ENCODE data around the gene PLXNB3.
"Not testable (repeated sequence)": the region's sequence is repeated elsewhere in the genome, so short reads cannot be mapped to it uniquely, and the experiment has no call there.

PLXNB3 gene

GRCh38 chrX:153794018-153794896 is 30.2 kb downstream of the PLXNB3 start, which contains the start of the genes IDH3G and SSR4:
Gene IDH3G, minus strand, starts transcription at chrX:153794375. Its CDS starts 49 bp downstream, at chrX:153794326.
Gene SSR4, plus strand, starts transcription at chrX:153794668. Its CDS starts 20 bp downstream, at chrX:153794688.
- DNase-seq, result peak; percentile 90

- DNase-seq, result peak; percentile 24
These were observed 31.1 kb downstream of the PLXNB3 start for GRCh38 chrX:153794897-153795816.

DNA sequence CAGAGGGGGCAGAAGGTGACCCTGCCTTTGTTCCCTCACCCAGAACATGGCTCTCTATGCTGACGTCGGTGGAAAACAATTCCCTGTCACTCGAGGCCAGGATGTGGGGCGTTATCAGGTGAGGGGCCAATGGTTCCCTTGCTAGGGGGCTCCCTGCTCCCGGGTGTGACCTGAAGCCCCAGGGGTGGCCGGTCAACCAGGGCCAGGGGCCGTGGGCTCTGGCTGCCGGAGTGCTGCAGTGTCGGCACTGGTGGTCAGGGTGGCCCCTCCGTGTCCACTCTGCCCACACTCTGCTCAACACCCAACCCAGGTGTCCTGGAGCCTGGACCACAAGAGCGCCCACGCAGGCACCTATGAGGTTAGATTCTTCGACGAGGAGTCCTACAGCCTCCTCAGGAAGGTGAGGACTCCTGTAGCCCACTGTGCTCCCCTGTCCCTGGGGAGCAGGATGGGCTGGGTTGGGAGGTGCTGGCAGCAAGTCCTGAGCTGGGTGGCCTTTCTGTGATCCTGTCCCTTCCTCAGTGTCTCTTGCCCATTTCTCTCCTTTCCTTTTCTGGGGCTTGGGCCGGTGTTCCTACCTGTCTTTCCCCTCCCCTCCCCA is 33.5 kb downstream of the PLXNB3 start:
- no peak for DNase-seq

GRCh38 chrX:153799326-153799725 is 35.3 kb downstream of the PLXNB3 start:
- DNase-seq, result no peak

- DNase-seq, result no peak
These were observed 36.2 kb downstream of the PLXNB3 start for GRCh38 chrX:153800177-153800722.

- no peak for DNase-seq
These were observed 36.7 kb downstream of the PLXNB3 start for GRCh38 chrX:153800746-153801145.

- no peak for DNase-seq
These were observed 37.6 kb downstream of the PLXNB3 start for GRCh38 chrX:153801669-153802068.

GRCh38 chrX:153802513-153803045 is 38.5 kb downstream of the PLXNB3 start:
- DNase-seq, result no peak

DNA sequence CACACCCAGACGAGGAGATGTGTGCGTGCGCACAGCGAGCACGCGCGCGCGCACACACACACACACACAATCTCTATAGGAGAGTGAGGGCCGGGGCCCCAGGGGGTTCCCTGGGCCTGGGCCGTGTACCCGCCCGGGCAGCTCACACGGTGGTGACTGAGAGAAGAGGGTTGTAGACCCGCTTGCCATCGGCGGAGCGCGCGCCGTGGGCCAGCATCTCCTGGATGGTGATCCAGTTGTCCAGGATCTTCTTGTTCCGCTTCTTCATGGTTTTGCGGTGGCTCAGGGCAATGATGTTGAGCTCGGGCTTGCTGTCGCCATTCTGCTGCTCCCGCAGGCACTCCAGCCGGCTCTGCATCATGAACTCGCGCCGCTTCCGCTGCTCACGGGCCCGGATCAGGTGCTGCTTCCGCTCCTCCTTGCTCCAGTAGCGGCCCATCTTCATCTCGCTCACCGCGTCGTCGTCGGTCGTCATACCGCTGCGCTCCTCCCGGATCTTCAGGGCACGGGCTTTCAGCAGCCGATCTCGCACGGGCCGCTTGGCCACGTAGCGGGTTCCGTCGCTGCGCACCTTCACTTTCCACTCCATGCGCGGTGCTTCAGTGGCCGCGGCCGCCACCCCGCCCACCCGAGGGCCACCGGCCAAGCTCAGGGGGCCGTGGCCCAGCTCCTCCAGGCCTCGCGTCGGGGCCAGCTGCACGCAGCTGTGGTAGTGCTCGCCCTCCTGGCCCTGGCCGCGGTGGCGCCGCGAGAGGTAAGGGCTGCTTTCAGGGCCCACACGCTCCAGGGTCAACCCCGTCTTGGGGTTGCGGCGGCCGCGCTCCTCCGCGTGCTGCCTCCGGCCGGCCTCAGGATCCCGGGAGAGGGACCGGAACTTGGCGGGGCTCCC is 39.4 kb downstream of the PLXNB3 start:
- DNase-seq, result no peak

- no peak for DNase-seq
These were observed 40.1 kb downstream of the PLXNB3 start for GRCh38 chrX:153804100-153804595.

GRCh38 chrX:153804621-153805020 is 40.6 kb downstream of the PLXNB3 start:
- DNase-seq, result no peak

- no peak for DNase-seq
These were observed 41.4 kb downstream of the PLXNB3 start for GRCh38 chrX:153805436-153805835.

DNA sequence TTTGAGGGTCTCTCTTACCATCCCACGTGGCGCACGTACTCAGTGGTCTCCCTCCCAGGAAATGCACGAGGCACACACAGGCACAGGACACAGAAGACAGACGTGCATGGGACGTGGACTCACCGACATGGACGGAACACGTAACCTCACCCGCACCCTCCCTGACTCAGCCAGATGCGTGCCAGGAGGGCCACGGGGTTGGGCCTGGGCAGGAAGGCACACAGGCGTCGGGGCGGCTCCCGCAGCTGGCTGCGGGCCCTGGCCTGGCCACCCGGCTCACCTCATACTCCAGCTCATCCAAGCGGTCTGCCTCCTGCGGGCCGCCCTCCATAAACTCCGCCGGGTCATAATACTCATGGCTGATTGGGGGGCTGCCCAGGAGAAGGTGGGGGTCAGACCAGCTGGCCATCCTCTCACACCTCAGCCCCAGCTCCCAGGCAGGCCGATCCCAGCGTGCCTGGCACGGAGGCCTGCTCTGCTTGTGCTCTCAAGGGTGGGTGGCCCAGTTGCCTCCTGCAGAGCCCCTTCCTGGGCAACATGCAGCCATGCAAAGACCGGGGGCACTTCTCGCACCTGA is 43.0 kb downstream of the PLXNB3 start:
- DNase-seq, result no peak

DNA sequence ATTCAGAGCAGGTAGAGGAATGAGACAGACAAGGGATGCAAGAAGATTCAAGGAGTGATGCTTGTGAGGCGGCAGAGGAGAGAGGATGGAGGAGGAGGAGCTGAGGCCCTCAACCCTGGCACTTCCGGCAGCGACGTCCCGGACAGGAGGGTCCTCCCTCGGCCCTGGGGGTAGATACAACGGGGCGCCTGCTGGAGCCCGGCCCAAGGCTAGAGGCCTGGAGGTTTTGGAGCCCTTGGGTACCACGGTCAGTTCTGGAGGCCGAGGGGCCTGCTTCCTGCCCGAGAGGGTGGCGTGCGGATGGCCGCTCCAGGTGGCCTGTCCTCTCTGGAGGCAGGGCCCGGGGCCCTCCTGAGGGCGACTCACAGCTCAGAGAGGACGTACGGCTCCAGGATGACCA is 43.9 kb downstream of the PLXNB3 start:
- no peak for DNase-seq

- no peak for DNase-seq
These were observed 48.2 kb downstream of the PLXNB3 start for GRCh38 chrX:153812220-153812619.

GRCh38 chrX:153813161-153813560 is 49.1 kb downstream of the PLXNB3 start:
- no peak for DNase-seq

DNA sequence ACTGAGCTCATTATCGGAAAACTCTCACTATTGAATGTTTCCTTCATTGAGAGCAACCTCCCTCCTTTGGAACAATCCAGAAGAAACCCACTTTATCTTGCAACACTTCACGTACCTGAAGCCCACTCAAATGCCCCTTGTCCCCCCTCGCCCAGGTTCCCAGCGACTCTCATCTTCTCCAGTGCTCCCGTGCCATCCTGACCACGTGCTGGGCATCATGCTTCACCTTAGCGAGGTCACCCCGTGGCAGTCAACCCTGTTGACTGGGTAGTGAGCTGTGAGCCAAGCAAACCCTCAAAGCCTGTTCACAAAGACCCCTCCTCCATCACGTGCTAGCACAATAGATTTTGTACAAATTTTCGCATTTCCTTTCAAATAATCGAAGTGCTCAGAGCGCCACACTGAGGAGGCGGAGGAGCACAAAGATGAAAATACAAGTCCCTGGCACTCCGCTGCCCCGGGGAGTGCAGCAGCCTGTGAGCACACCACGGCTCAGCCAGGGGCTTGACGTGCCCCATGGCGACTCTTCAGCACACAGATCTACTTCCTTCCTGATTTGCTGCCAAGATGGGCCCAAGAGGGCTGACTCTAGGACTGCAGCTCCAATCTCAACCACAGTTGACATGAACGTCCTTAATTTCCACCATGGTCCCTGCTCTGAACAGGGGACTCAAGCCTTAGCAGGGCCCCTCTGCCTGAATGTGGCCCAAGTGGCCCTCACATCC is 50.7 kb downstream of the PLXNB3 start:
- DNase-seq, result no peak

GRCh38 chrX:153816831-153817690 is 53.0 kb downstream of the PLXNB3 start:
- peak; percentile 27 for DNase-seq

DNA sequence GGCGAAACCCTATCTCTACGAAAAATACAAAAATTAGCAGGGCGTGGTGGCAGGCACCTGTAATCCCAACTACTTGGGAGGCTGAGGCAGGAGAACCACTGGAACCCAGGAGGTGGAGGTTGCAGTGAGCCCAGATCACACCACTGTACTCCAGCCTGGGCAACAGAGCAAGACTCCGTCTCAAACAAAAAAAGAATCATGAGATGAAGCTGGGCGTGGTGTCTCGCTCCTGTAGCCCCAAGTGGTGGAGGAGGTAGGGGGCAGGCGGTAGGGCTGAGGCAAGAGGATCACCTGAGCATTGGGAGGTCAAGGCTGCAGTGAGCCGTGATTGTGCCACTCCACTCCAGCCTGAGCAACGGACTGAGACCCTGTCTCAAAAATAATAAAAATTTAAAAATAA is 54.0 kb downstream of the PLXNB3 start:
- not testable (repeated sequence) for DNase-seq
